Measurements from ENCODE around the gene ABCD3. TPM values are rescaled to one million over a fixed set of nuclear protein-coding genes. Genes with fewer than 3 reads are reported as not detected.

The ABCD3 gene
- total and polyA plus RNA-seq, 2 of the 13 experiments (the other 11 are each of a cell fraction or from before 2014, with no cell fraction given), result 27.5 to 166 TPM

DNA sequence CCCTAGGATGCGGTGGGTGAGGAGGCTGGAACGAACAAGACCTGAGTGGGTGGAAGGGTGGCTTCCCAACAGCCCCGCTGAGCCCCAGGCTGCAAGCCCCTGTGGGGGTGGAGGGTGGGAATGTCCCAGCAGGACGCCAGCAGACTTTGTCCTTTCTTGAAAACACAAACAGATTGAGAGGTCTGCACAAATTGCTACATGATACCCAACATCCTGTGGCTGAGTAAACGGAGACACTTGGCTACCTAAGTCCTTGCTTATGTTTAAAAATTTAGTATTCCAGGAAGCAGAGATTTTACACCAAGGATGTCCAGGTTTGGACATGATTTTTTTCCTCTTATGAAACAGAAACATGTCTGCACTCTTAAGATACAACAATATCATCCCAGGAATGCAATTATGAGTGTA is 135.1 kb downstream of the ABCD3 start (continued):
- TF ChIP-seq, protein P1, sequence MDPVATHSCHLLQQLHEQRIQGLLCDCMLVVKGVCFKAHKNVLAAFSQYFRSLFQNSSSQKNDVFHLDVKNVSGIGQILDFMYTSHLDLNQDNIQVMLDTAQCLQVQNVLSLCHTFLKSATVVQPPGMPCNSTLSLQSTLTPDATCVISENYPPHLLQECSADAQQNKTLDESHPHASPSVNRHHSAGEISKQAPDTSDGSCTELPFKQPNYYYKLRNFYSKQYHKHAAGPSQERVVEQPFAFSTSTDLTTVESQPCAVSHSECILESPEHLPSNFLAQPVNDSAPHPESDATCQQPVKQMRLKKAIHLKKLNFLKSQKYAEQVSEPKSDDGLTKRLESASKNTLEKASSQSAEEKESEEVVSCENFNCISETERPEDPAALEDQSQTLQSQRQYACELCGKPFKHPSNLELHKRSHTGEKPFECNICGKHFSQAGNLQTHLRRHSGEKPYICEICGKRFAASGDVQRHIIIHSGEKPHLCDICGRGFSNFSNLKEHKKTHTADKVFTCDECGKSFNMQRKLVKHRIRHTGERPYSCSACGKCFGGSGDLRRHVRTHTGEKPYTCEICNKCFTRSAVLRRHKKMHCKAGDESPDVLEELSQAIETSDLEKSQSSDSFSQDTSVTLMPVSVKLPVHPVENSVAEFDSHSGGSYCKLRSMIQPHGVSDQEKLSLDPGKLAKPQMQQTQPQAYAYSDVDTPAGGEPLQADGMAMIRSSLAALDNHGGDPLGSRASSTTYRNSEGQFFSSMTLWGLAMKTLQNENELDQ (CRISPR knock-in tag; IDR thresholded peaks at IDR 0.05; ENCODE audit: borderline replicate concordance), result no peak
- TF ChIP-seq CENPX (CRISPR knock-in tag; IDR thresholded peaks at IDR 0.05) (no peak), ZFP37 (CRISPR knock-in tag; IDR thresholded peaks at IDR 0.05; ENCODE audit: borderline replicate concordance) (no peak), ZNF138 (CRISPR knock-in tag; IDR thresholded peaks at IDR 0.05; ENCODE audit: low read depth) (no peak), ELF4 (CRISPR knock-in tag; IDR thresholded peaks at IDR 0.05; ENCODE audit: borderline replicate concordance) (no peak), KLF11 (CRISPR knock-in tag; IDR thresholded peaks at IDR 0.05) (no peak), TAF1 (CRISPR knock-in tag; IDR thresholded peaks at IDR 0.05) (no peak), SOX13 (IDR thresholded peaks at IDR 0.05) (no peak), SOX13 (CRISPR knock-in tag; conservative IDR thresholded peaks at IDR 0.05 in 1 of 2, IDR thresholded peaks at IDR 0.05 in 1 of 2) (peak in 1 of 2 experiments; percentile 44; a peak in 1 of 4 replicates), SOX5 (CRISPR knock-in tag; IDR thresholded peaks at IDR 0.05; ENCODE audit: borderline replicate concordance) (peak; percentile 27; the same call in 1 of the 2 replicates), ZNF776 (CRISPR knock-in tag; IDR thresholded peaks at IDR 0.05) (no peak), TOPORS (CRISPR knock-in tag; IDR thresholded peaks at IDR 0.05) (no peak), EHMT2 (IDR thresholded peaks at IDR 0.05; ENCODE audit: borderline replicate concordance, low read depth, low read length) (no peak), PTBP1 (IDR thresholded peaks at IDR 0.05; ENCODE audit: low read depth, low read length, poor library complexity, severe bottlenecking) (no peak), NR2F1 (CRISPR knock-in tag; IDR thresholded peaks at IDR 0.05) (no peak), FOXK2 (IDR thresholded peaks at IDR 0.05) (no peak), BCL6 (CRISPR knock-in tag; IDR thresholded peaks at IDR 0.05) (peak; percentile 78)
- TF ChIP-seq, protein P2, sequence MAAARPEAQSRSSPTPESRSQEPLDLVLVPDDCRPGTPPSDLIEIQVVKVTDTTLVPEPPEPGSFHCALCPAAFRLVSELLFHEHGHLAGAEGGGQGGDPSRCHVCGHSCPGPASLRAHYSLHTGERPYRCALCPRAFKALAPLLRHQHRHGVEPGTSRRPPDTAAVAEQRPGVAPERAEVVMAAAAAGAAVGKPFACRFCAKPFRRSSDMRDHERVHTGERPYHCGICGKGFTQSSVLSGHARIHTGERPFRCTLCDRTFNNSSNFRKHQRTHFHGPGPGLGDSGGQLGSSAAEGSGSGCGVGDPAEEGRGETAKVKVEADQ (CRISPR knock-in tag; IDR thresholded peaks at IDR 0.05; ENCODE audit: borderline replicate concordance), result no peak
- TF ChIP-seq, protein P3, sequence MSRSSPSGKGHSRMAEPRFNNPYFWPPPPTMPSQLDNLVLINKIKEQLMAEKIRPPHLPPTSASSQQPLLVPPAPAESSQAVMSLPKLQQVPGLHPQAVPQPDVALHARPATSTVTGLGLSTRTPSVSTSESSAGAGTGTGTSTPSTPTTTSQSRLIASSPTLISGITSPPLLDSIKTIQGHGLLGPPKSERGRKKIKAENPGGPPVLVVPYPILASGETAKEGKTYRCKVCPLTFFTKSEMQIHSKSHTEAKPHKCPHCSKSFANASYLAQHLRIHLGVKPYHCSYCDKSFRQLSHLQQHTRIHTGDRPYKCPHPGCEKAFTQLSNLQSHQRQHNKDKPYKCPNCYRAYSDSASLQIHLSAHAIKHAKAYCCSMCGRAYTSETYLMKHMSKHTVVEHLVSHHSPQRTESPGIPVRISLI (CRISPR knock-in tag; IDR thresholded peaks at IDR 0.05; ENCODE audit: borderline replicate concordance), result no peak
- TF ChIP-seq, protein P4, sequence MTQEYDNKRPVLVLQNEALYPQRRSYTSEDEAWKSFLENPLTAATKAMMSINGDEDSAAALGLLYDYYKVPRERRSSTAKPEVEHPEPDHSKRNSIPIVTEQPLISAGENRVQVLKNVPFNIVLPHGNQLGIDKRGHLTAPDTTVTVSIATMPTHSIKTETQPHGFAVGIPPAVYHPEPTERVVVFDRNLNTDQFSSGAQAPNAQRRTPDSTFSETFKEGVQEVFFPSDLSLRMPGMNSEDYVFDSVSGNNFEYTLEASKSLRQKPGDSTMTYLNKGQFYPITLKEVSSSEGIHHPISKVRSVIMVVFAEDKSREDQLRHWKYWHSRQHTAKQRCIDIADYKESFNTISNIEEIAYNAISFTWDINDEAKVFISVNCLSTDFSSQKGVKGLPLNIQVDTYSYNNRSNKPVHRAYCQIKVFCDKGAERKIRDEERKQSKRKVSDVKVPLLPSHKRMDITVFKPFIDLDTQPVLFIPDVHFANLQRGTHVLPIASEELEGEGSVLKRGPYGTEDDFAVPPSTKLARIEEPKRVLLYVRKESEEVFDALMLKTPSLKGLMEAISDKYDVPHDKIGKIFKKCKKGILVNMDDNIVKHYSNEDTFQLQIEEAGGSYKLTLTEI (CRISPR knock-in tag; conservative IDR thresholded peaks at IDR 0.05), result no peak
- TF ChIP-seq, protein P5, sequence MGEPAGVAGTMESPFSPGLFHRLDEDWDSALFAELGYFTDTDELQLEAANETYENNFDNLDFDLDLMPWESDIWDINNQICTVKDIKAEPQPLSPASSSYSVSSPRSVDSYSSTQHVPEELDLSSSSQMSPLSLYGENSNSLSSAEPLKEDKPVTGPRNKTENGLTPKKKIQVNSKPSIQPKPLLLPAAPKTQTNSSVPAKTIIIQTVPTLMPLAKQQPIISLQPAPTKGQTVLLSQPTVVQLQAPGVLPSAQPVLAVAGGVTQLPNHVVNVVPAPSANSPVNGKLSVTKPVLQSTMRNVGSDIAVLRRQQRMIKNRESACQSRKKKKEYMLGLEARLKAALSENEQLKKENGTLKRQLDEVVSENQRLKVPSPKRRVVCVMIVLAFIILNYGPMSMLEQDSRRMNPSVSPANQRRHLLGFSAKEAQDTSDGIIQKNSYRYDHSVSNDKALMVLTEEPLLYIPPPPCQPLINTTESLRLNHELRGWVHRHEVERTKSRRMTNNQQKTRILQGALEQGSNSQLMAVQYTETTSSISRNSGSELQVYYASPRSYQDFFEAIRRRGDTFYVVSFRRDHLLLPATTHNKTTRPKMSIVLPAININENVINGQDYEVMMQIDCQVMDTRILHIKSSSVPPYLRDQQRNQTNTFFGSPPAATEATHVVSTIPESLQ (CRISPR knock-in tag; conservative IDR thresholded peaks at IDR 0.05), result no peak

All from HepG2 (cell line).